Gastrocnemius medialis (tissue), 4 donors: ENCODE results near the gene SELENOO. TPM values are rescaled to one million over a fixed set of nuclear protein-coding genes. Genes with fewer than 3 reads are reported as not detected.
A peak's percentile ranks its signal among the peaks of the same experiment; 100 is the strongest.

Source experiments
- ATAC-seq, 2 donors: fragments of 150-250 bp; one replicate each; pipeline ENCODE4 v1.9.1; 2016
- DNase-seq, 2 donors: peaks; one replicate each; pipeline ENCODE4 v3.0.0-alpha.2; 2019
- H3K27ac ChIP-seq, 4 donors: fragments of 200-600 bp; sonication (generic); 1 replicate in 1 of 4; 2 replicates in 3 of 4; pipeline ENCODE4 v1.5.1; 2016 to 2018; ENCODE audit warnings: mild to moderate bottlenecking in 2 of 4, moderate library complexity in 1 of 4
- H3K27me3 ChIP-seq, 3 donors: fragments of 200-600 bp; sonication (generic) in 2 of 3; 1 replicate in 1 of 3; 2 replicates in 2 of 3; pipeline versions ENCODE4 v1.5.1 to v1.6.0; 2016 to 2019; ENCODE audit warnings: mild to moderate bottlenecking in 1 of 3, moderate library complexity in 1 of 3
- H3K36me3 ChIP-seq, 2 donors: fragments of 200-600 bp; sonication (generic) in 1 of 2; one replicate each; pipeline ENCODE4 v1.5.1; 2017 to 2018
- H3K4me1 ChIP-seq, 2 donors: fragments of 200-600 bp; sonication (generic) in 1 of 2; one replicate each; pipeline ENCODE4 v1.5.1; 2016 to 2017; ENCODE audit warnings: mild to moderate bottlenecking in 2 of 2
- H3K4me3 ChIP-seq, 4 donors: fragments of 200-600 bp; sonication (generic) in 3 of 4; 1 replicate in 1 of 4; 2 replicates in 3 of 4; pipeline ENCODE4 v1.5.1; 2016 to 2019; ENCODE audit warnings: mild to moderate bottlenecking in 2 of 4
- H3K9me3 ChIP-seq, 3 donors: fragments of 200-600 bp; sonication (generic) in 2 of 3; 1 replicate in 1 of 3; 2 replicates in 2 of 3; pipeline ENCODE4 v1.5.1; 2016 to 2019
- POLR2A ChIP-seq, 2 donors: fragments of 450-650 bp; IDR thresholded peaks; one replicate each; pipeline ENCODE4 v1.6.1; 2017; ENCODE audit warnings: antibody characterized with exemption in 2 of 2, mild to moderate bottlenecking in 2 of 2, moderate library complexity in 2 of 2
- in situ Hi-C, 4 donors: fragments of 200-750 bp; cut with MboI; loops; one replicate each; pipeline versions ENCODE4 v1.15.0 to v1.8.0; 2017; ENCODE audit warnings: low sequenced_read_pairs in 4 of 4
- intact Hi-C: fragments of 100-400 bp; cut with DNase I; formaldehyde crosslinking; loops from one replicate; pipeline ENCODE4 v1.15.1; 2023; ENCODE audit warnings: low total_unique reads
- total RNA-seq, 4 donors: library from RNA; depleted of rRNA; stranded (reverse); fragments of >200 nt; gene quantifications; one replicate each; pipeline versions ENCODE4 v1.1.0 to v1.2.3, GENCODE V29; 2016
- TF ChIP-seq, protein P1 (sequence below), 5 experiments: fragments of 450-650 bp in 3 of 5; fragments of 200-600 bp in 2 of 5; sonication (generic) in 2 of 5; IDR thresholded peaks in 4 of 5; conservative IDR thresholded peaks in 1 of 5; 1 replicate in 4 of 5; 2 replicates in 1 of 5; pipeline ENCODE4 v1.5.1; 2016 to 2019; ENCODE audit warnings: antibody characterized with exemption in 5 of 5, mild to moderate bottlenecking in 3 of 5, moderate library complexity in 3 of 5

Gene SELENOO
- total RNA-seq, 4 donors from 2014 or later: 26.4 to 54.9 (median 34.0) TPM

DNA sequence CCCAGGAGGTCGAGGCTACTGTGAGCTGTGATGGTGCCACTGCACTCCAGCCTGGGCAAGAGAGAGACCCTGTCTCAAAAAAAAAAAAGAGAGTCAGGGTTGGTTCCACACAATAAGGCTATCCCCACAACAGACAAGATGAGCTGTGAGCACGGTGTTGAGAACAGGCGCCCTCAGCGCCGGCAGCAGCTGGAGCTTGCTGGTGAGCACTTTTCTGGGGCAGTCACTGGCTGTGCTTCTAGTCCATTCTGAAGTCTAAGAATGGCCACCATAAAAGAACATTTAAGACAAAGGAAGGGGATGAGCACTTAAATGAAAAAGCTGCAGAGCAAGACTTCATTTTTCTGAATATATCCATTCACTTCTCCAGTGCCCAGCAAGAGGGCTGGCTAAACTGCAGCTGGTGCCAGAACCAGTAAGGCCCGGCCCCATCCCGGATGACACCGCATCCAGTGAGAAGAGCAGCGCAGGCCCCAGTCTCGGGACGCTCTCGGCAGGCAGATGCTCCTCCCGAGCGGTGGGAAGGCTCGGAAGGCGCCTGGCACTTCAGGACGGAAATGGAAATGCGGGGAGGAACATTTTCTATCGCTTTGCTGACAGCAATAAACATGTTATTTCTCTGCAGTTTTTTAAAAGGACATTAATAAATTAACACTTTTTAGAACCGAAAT lies 31.8 kb downstream of the SELENOO start:
- no peaks in the 10 kb centered on the region for H3K9me3 ChIP-seq
- ATAC-seq (no peak), DNase-seq (no peak)
- H3K4me3 ChIP-seq: no peak overlapping the region
- intact Hi-C loops: loop anchor here (10.0 kb wide), 1 partner anchor 202 kb away; no protein-coding TSS in a partner anchor
- TF ChIP-seq POLR2A (IDR thresholded peaks at IDR 0.05): no peak
- TF ChIP-seq, protein P1, sequence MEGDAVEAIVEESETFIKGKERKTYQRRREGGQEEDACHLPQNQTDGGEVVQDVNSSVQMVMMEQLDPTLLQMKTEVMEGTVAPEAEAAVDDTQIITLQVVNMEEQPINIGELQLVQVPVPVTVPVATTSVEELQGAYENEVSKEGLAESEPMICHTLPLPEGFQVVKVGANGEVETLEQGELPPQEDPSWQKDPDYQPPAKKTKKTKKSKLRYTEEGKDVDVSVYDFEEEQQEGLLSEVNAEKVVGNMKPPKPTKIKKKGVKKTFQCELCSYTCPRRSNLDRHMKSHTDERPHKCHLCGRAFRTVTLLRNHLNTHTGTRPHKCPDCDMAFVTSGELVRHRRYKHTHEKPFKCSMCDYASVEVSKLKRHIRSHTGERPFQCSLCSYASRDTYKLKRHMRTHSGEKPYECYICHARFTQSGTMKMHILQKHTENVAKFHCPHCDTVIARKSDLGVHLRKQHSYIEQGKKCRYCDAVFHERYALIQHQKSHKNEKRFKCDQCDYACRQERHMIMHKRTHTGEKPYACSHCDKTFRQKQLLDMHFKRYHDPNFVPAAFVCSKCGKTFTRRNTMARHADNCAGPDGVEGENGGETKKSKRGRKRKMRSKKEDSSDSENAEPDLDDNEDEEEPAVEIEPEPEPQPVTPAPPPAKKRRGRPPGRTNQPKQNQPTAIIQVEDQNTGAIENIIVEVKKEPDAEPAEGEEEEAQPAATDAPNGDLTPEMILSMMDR (IDR thresholded peaks at IDR 0.05 in 4 of 5, conservative IDR thresholded peaks at IDR 0.05 in 1 of 5): no peak
- H3K27me3 ChIP-seq: no peaks in the 10 kb centered on the region
- in situ Hi-C loops: no loop called here
- peaks cover 0 to 21% of the 10 kb centered on the region in 2 donors for H3K36me3 ChIP-seq
- no peaks in the 10 kb centered on the region for H3K4me1 ChIP-seq
- H3K27ac ChIP-seq: no peak overlapping the region

DNA sequence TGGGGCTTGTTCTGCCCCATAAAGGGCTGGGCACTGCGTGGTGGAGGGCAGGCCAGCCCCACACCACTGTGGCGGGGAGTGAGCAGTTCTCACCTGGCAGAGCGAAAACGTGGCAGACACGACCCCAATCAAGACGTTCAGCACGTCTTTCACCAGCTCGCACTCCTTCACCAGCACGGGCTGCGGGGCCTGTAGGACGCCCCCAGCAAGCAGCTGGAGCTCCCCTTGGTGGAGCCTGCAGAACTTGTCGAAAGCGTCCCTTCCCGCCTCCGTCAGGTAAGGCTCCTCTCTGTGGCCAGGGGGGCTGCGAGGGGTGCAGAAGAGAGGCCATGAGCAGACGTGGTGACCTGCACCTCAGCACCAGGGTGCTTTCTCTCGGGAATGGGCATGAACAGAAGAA lies 32.4 kb downstream of the SELENOO start:
- H3K27ac ChIP-seq: no peak overlapping the region
- H3K27me3 ChIP-seq: no peaks in the 10 kb centered on the region
- DNase-seq: no peak
- no peak overlapping the region for H3K4me3 ChIP-seq
- H3K36me3 ChIP-seq: peaks cover 0 to 19% of the 10 kb centered on the region in 2 donors
- no peaks in the 10 kb centered on the region for H3K4me1 ChIP-seq
- intact Hi-C loops (loop anchor here (10.0 kb wide), 1 partner anchor 202 kb away; no protein-coding TSS in a partner anchor), in situ Hi-C loops (no loop called here)
- H3K9me3 ChIP-seq: no peaks in the 10 kb centered on the region
- TF ChIP-seq POLR2A (IDR thresholded peaks at IDR 0.05): no peak
- TF ChIP-seq, protein P1 (IDR thresholded peaks at IDR 0.05 in 4 of 5, conservative IDR thresholded peaks at IDR 0.05 in 1 of 5): no peak
- no peak for ATAC-seq

- in situ Hi-C loops (no loop called here), intact Hi-C loops (loop anchor here (10.0 kb wide), 1 partner anchor 198 kb away; no protein-coding TSS in a partner anchor)
- ATAC-seq (no peak), DNase-seq (no peak)
- Histone ChIP-seq H3K9me3 (no peaks in the 10 kb centered on the region), H3K27ac (no peak overlapping the region), H3K36me3 (peaks cover 0 to 21% of the 10 kb centered on the region in 2 donors), H3K4me3 (no peak overlapping the region), H3K4me1 (peaks cover 7 to 8% of the 10 kb centered on the region in 2 donors), H3K27me3 (no peaks in the 10 kb centered on the region)
- TF ChIP-seq POLR2A (IDR thresholded peaks at IDR 0.05): no peak
- TF ChIP-seq, protein P1 (IDR thresholded peaks at IDR 0.05 in 4 of 5, conservative IDR thresholded peaks at IDR 0.05 in 1 of 5): peak in 2 of 5 experiments; percentile 15 to 18
These were observed 36.1 kb downstream of the SELENOO start for GRCh38 chr22:50236731-50237409.

- TF ChIP-seq, protein P1 (IDR thresholded peaks at IDR 0.05 in 4 of 5, conservative IDR thresholded peaks at IDR 0.05 in 1 of 5): no peak
- TF ChIP-seq POLR2A (IDR thresholded peaks at IDR 0.05): no peak
These were observed 37.9 kb downstream of the SELENOO start for GRCh38 chr22:50238755-50239154.

More at GRCh38 chr22:50238755-50239154, 37.9 kb downstream of the SELENOO start:
- no peak for ATAC-seq
- H3K4me3 ChIP-seq: no peak overlapping the region
- H3K27me3 ChIP-seq: no peaks in the 10 kb centered on the region
- peaks cover 0 to 21% of the 10 kb centered on the region in 2 donors for H3K36me3 ChIP-seq
- no peaks in the 10 kb centered on the region for H3K9me3 ChIP-seq
- intact Hi-C loops: loop anchor here (2.0 to 10.0 kb wide), 2 partner anchors 14 to 196 kb away; no protein-coding TSS in a partner anchor
- peaks cover 25 to 27% of the 10 kb centered on the region in 2 donors for H3K4me1 ChIP-seq
- H3K27ac ChIP-seq: no peak overlapping the region
- no peak for DNase-seq
- in situ Hi-C loops: no loop called here
